Loucy (cell line): ENCODE results near the gene KLF9.

Experiments used
- H2AFZ ChIP-seq: fragments of 200-600 bp; sonication (generic); 2 replicates; pipeline ENCODE4 v1.6.0; 2016; ENCODE audit warnings: antibody characterized with exemption, mild to moderate bottlenecking, low read length, moderate library complexity
- H3F3A ChIP-seq: fragments of 200-600 bp; 2 replicates; pipeline ENCODE4 v1.6.0; 2016; ENCODE audit warnings: antibody characterized with exemption, low read depth, mild to moderate bottlenecking
- H3K27me3 ChIP-seq: fragments of 200-600 bp; sonication (generic); 2 replicates; pipeline ENCODE4 v1.6.1; 2014; ENCODE audit warnings: low read length, mild to moderate bottlenecking; ENCODE audit not compliant: insufficient read depth, poor library complexity, severe bottlenecking
- H3K36me3 ChIP-seq: fragments of 200-600 bp; sonication (generic); 2 replicates; pipeline ENCODE4 v1.6.1; 2016; ENCODE audit warnings: low read length; ENCODE audit not compliant: insufficient read depth
- H3K4me1 ChIP-seq: fragments of 200-600 bp; sonication (generic); 2 replicates; pipeline ENCODE4 v1.5.1; 2014; ENCODE audit warnings: low read length, mild to moderate bottlenecking; ENCODE audit not compliant: insufficient read depth, poor library complexity, severe bottlenecking
- H3K4me2 ChIP-seq: fragments of 200-600 bp; sonication (generic); 2 replicates; pipeline ENCODE4 v1.6.0; 2014; ENCODE audit warnings: antibody characterized with exemption, low read length, low read depth, mild to moderate bottlenecking; ENCODE audit not compliant: poor library complexity, severe bottlenecking
- H3K4me3 ChIP-seq: fragments of 200-600 bp; sonication (generic); 2 replicates; pipeline ENCODE4 v1.5.1; 2014; ENCODE audit warnings: low read length, mild to moderate bottlenecking, mixed read lengths; ENCODE audit not compliant: poor library complexity, severe bottlenecking
- H3K79me2 ChIP-seq: fragments of 200-600 bp; sonication (generic); 2 replicates; pipeline ENCODE4 v1.6.1; 2014; ENCODE audit warnings: low read length; ENCODE audit not compliant: insufficient read depth
- H3K9ac ChIP-seq: fragments of 200-600 bp; sonication (generic); 2 replicates; pipeline ENCODE4 v1.6.0; 2014; ENCODE audit warnings: mild to moderate bottlenecking, low read depth, low read length, moderate library complexity; ENCODE audit not compliant: poor library complexity, severe bottlenecking
- H3K9me2 ChIP-seq: fragments of 200-600 bp; sonication (generic); replicated peaks from 2 replicates; pipeline ENCODE4 v1.6.1; 2016; ENCODE audit warnings: low read depth, low read length, mixed read lengths
- H3K9me3 ChIP-seq: fragments of 200-600 bp; sonication (generic); 2 replicates; pipeline ENCODE4 v1.6.1; 2014; ENCODE audit warnings: mild to moderate bottlenecking, antibody characterized with exemption, low read length, low read depth; ENCODE audit not compliant: insufficient read depth
- H4K20me1 ChIP-seq: fragments of 200-600 bp; sonication (generic); 2 replicates; pipeline ENCODE4 v1.6.0; 2014; ENCODE audit warnings: antibody characterized with exemption, low read length, mild to moderate bottlenecking; ENCODE audit not compliant: insufficient read depth, poor library complexity, severe bottlenecking
- EZH2phosphoT487 ChIP-seq: fragments of 200-600 bp; IDR thresholded peaks from 2 replicates; pipeline ENCODE4 v1.6.1; 2018; ENCODE audit warnings: antibody characterized with exemption, mild to moderate bottlenecking, moderate library complexity, borderline replicate concordance
- TF ChIP-seq, protein P1 (sequence below): fragments of 200-600 bp; sonication (generic); conservative IDR thresholded peaks from 2 replicates; pipeline ENCODE4 v1.5.1; 2014; ENCODE audit warnings: mild to moderate bottlenecking, antibody characterized with exemption, low read length

The KLF9 gene

GRCh38 chr9:70448919-70449318, 34.5 kb upstream of the KLF9 start:
- no peak overlapping the region for H3K4me2 ChIP-seq
- no peak overlapping the region for H2AFZ ChIP-seq
- no peaks in the 10 kb centered on the region for H3K79me2 ChIP-seq

DNA sequence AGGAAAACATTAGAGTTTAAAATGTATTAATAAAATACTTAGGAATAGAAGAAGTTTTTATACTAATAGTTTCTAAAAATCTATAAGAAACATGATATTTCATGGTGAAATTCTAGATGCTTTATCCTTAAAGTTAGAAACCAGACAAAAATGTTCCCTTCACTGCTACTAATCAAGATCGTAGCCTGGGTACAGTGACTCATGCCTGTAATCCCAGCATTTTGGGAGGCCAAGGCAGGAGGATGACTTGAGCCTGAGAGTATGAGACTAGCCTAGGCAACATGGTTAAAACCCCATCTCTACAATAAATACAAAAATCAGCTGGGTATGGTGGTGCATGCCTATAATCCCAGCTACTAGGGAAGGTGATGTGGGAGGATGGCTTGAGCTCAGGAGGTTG, 30.4 kb upstream of the KLF9 start:
- Histone ChIP-seq H4K20me1 (no peaks in the 10 kb centered on the region), H3K4me2 (no peak overlapping the region), H3K79me2 (no peaks in the 10 kb centered on the region), H3F3A (no peaks in the 10 kb centered on the region), H3K9me2 (no peaks in the 10 kb centered on the region), H3K4me3 (no peak overlapping the region), H2AFZ (no peak overlapping the region), H3K9ac (no peak overlapping the region), H3K9me3 (no peaks in the 10 kb centered on the region), H3K27me3 (no peaks in the 10 kb centered on the region), H3K36me3 (no peaks in the 10 kb centered on the region), H3K4me1 (peaks cover 2% of the 10 kb centered on the region)
- TF ChIP-seq, protein P1, sequence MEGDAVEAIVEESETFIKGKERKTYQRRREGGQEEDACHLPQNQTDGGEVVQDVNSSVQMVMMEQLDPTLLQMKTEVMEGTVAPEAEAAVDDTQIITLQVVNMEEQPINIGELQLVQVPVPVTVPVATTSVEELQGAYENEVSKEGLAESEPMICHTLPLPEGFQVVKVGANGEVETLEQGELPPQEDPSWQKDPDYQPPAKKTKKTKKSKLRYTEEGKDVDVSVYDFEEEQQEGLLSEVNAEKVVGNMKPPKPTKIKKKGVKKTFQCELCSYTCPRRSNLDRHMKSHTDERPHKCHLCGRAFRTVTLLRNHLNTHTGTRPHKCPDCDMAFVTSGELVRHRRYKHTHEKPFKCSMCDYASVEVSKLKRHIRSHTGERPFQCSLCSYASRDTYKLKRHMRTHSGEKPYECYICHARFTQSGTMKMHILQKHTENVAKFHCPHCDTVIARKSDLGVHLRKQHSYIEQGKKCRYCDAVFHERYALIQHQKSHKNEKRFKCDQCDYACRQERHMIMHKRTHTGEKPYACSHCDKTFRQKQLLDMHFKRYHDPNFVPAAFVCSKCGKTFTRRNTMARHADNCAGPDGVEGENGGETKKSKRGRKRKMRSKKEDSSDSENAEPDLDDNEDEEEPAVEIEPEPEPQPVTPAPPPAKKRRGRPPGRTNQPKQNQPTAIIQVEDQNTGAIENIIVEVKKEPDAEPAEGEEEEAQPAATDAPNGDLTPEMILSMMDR, result no peak
- no peak for TF ChIP-seq EZH2phosphoT487

More at GRCh38 chr9:70448919-70449318, 34.5 kb upstream of the KLF9 start:
- Histone ChIP-seq H3K36me3 (no peaks in the 10 kb centered on the region), H3K27me3 (no peaks in the 10 kb centered on the region), H3K4me1 (peaks cover 2% of the 10 kb centered on the region), H4K20me1 (no peaks in the 10 kb centered on the region), H3K9ac (no peak overlapping the region), H3K9me2 (no peaks in the 10 kb centered on the region), H3K4me3 (no peak overlapping the region), H3K9me3 (no peaks in the 10 kb centered on the region), H3F3A (no peaks in the 10 kb centered on the region)
- TF ChIP-seq, protein P1, result no peak
- no peak for TF ChIP-seq EZH2phosphoT487

DNA sequence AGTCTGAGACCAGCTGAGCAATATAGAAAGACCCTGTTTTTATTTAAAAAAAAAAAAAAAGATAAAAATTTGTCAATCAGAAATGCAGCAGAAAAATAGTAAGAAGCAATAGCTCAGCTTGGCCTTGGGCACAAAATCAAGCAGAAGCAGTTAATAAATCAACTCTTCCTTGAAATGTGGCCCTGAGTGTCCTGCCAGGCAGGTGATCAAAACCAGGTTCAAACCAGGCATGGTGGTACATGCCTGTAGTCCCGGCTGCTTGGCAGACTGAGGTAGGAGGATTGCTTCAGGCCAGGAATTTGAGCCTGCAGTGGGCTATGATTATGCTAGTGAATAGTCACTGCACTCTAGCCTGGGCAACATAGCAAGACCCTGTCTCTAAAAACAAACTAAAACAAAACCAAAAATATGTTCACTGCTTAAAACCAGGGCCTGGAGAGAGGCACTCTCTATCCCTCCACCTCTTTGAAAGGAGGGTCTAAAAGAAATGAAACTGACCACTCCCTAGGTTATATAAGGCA, 27.9 kb upstream of the KLF9 start:
- Histone ChIP-seq H3K79me2 (no peaks in the 10 kb centered on the region), H3K4me2 (no peak overlapping the region), H3K9me3 (no peaks in the 10 kb centered on the region), H3K27me3 (no peaks in the 10 kb centered on the region), H2AFZ (no peak overlapping the region), H3K4me1 (peaks cover 7% of the 10 kb centered on the region), H3F3A (no peaks in the 10 kb centered on the region), H4K20me1 (no peaks in the 10 kb centered on the region), H3K9me2 (no peaks in the 10 kb centered on the region), H3K36me3 (no peaks in the 10 kb centered on the region), H3K9ac (no peak overlapping the region), H3K4me3 (no peak overlapping the region)
- TF ChIP-seq EZH2phosphoT487, result no peak
- TF ChIP-seq, protein P1, result no peak
